SK-N-SH (cell line): ENCODE data around the gene SLC6A9. TPM values are rescaled to one million over a fixed set of nuclear protein-coding genes. Genes with fewer than 3 reads are reported as not detected.

Experiments used
- CTCF ChIA-PET: fragments of 300-600, 350-600 bp; formaldehyde crosslinking; extraction: SDS; loops from one replicate; lab custom pipeline; 2021; lab: Yijun Ruan, JAX
- POLR2A ChIA-PET: fragments of 350-600 bp; sonication (Branson Sonifier 250); formaldehyde crosslinking; extraction: SDS; loops from one replicate; lab custom pipeline; 2020; ENCODE audit warnings: antibody characterized with exemption, inconsistent platforms; lab: Yijun Ruan, JAX
- DNase-seq: peaks from one replicate; pipeline ENCODE4 v3.0.0; 2012
- H2AFZ ChIP-seq: fragments of 200-600 bp; sonication (generic); 2 replicates; pipeline ENCODE4 v1.8.1; 2016; ENCODE audit warnings: antibody characterized with exemption, mild to moderate bottlenecking, low read depth
- H3F3A ChIP-seq: fragments of 200-600 bp; sonication (generic); replicated peaks from 2 replicates; pipeline ENCODE3; 2016; ENCODE audit warnings: antibody characterized with exemption, mild to moderate bottlenecking; ENCODE audit not compliant: insufficient read depth
- H3K27ac ChIP-seq, 2 experiments: fragments of 200-500 bp in 1 of 2; fragments of 200-600 bp in 1 of 2; sonication (Bioruptor generic) in 1 of 2; sonication (generic), shearing (Covaris generic) in 1 of 2; 2 replicates each; pipeline versions ENCODE4 v1.5.1 to v1.6.1; 2014 to 2016; ENCODE audit warnings: low read depth in 2 of 2, inconsistent platforms in 1 of 2, low read length in 1 of 2, mild to moderate bottlenecking in 1 of 2, mixed read lengths in 1 of 2
- H3K27me3 ChIP-seq: fragments of 200-600 bp; sonication (generic), shearing (Covaris generic); 2 replicates; pipeline ENCODE4 v1.6.1; 2016; ENCODE audit warnings: mixed run types; ENCODE audit not compliant: insufficient read depth
- H3K36me3 ChIP-seq, 2 experiments: fragments of 200-500 bp in 1 of 2; fragments of 200-600 bp in 1 of 2; sonication (Bioruptor generic) in 1 of 2; sonication (generic) in 1 of 2; replicated peaks in 1 of 2; 2 replicates each; pipeline versions ENCODE3 to v1.5.1; 2014 to 2016; ENCODE audit warnings: low read length in 1 of 2, mild to moderate bottlenecking in 1 of 2; ENCODE audit not compliant: insufficient read depth in 2 of 2, control insufficient read depth in 1 of 2
- H3K4me1 ChIP-seq, 2 experiments: fragments of 200-500 bp in 1 of 2; fragments of 200-600 bp in 1 of 2; sonication (Bioruptor generic) in 1 of 2; sonication (generic), shearing (Covaris generic) in 1 of 2; 2 replicates each; pipeline versions ENCODE4 v1.5.1 to v1.6.1; 2014 to 2016; ENCODE audit warnings: low read depth in 1 of 2, low read length in 1 of 2, mixed run types in 1 of 2; ENCODE audit not compliant: insufficient read depth in 2 of 2, control insufficient read depth in 1 of 2
- H3K4me2 ChIP-seq: fragments of 200-600 bp; sonication (generic), shearing (Covaris generic); 2 replicates; pipeline ENCODE4 v1.6.1; 2017; ENCODE audit warnings: mixed run types
- H3K4me3 ChIP-seq, 2 experiments: fragments of 200-500 bp in 1 of 2; fragments of 200-600 bp in 1 of 2; sonication (Bioruptor generic) in 1 of 2; sonication (generic), shearing (Covaris generic) in 1 of 2; 2 replicates each; pipeline versions ENCODE4 v1.5.1 to v1.8.1; 2014 to 2016; ENCODE audit warnings: low read depth in 2 of 2, inconsistent platforms in 1 of 2, low read length in 1 of 2, mild to moderate bottlenecking in 1 of 2, mixed read lengths in 1 of 2, moderate library complexity in 1 of 2
- H3K79me2 ChIP-seq: fragments of 200-600 bp; sonication (generic); 2 replicates; pipeline ENCODE4 v1.8.1; 2017; ENCODE audit warnings: mild to moderate bottlenecking; ENCODE audit not compliant: insufficient read depth
- H3K9ac ChIP-seq: fragments of 200-600 bp; sonication (generic); 2 replicates; pipeline ENCODE4 v1.6.1; 2017; ENCODE audit warnings: mixed run types
- H3K9me2 ChIP-seq: fragments of 200-600 bp; sonication (generic); 2 replicates; pipeline ENCODE4 v1.6.1; 2017; ENCODE audit warnings: mixed run types
- H3K9me3 ChIP-seq: fragments of 200-600 bp; sonication (generic); 2 replicates; pipeline ENCODE4 v1.6.1; 2017; ENCODE audit warnings: mixed run types, mild to moderate bottlenecking, moderate library complexity
- H4K20me1 ChIP-seq: fragments of 200-600 bp; sonication (generic); 2 replicates; pipeline ENCODE4 v1.6.1; 2017; ENCODE audit warnings: mild to moderate bottlenecking, mixed run types; ENCODE audit not compliant: insufficient read depth
- CHD2 ChIP-seq: fragments of 150-350 bp; IDR thresholded peaks from 2 replicates; pipeline ENCODE4 v1.6.1; 2018; ENCODE audit warnings: low read length; ENCODE audit not compliant: partially characterized antibody
- ELF1 ChIP-seq: IDR thresholded peaks from 2 replicates; pipeline ENCODE4 v1.4.0; 2012
- EP300 ChIP-seq, 2 experiments: IDR thresholded peaks; 2 replicates each; pipeline versions ENCODE4 v1.4.0 to v1.6.1; 2012; ENCODE audit warnings: borderline replicate concordance in 1 of 2, low read depth in 1 of 2, low read length in 1 of 2
- FOXM1 ChIP-seq: IDR thresholded peaks from 2 replicates; pipeline ENCODE4 v1.4.0; 2012; ENCODE audit warnings: low read depth, mild to moderate bottlenecking
- GATA2 ChIP-seq: sonication (generic); formaldehyde crosslinking; IDR thresholded peaks from 2 replicates; pipeline ENCODE4 v1.5.0; 2020; ENCODE audit warnings: mild to moderate bottlenecking, missing genetic modification reagents
- MEF2A ChIP-seq: IDR thresholded peaks from 2 replicates; pipeline ENCODE4 v1.4.0; 2012; ENCODE audit warnings: low read depth, borderline replicate concordance
- MXI1 ChIP-seq: IDR thresholded peaks from 2 replicates; pipeline ENCODE4 v1.6.1; 2012; ENCODE audit warnings: mild to moderate bottlenecking, low read depth, low read length, improper control_type of control experiment
- NFIC ChIP-seq: IDR thresholded peaks from 2 replicates; pipeline ENCODE4 v1.4.0; 2012; ENCODE audit warnings: borderline replicate concordance
- POLR2AphosphoS5 ChIP-seq: IDR thresholded peaks from 2 replicates; pipeline ENCODE4 v1.6.1; 2012; ENCODE audit warnings: low read depth, low read length
- RAD21 ChIP-seq: IDR thresholded peaks from 2 replicates; pipeline ENCODE4 v1.6.1; 2012; ENCODE audit warnings: mild to moderate bottlenecking, low read length
- RCOR1 ChIP-seq: fragments of 150-350 bp; IDR thresholded peaks from 2 replicates; pipeline ENCODE4 v1.6.1; 2017; ENCODE audit warnings: antibody characterized with exemption, low read length
- RXRA ChIP-seq: IDR thresholded peaks from 2 replicates; pipeline ENCODE4 v1.4.0; 2012; ENCODE audit warnings: low read depth, mild to moderate bottlenecking, borderline replicate concordance
- SIN3A ChIP-seq: IDR thresholded peaks from 2 replicates; pipeline ENCODE4 v1.6.1; 2012; ENCODE audit warnings: low read depth, mild to moderate bottlenecking, low read length, moderate library complexity, borderline replicate concordance
- SMC3 ChIP-seq: IDR thresholded peaks from 2 replicates; pipeline ENCODE4 v1.6.1; 2012; ENCODE audit warnings: low read depth, low read length, improper control_type of control experiment
- TAF1 ChIP-seq: IDR thresholded peaks from 2 replicates; pipeline ENCODE4 v1.6.1; 2012; ENCODE audit warnings: low read depth, mild to moderate bottlenecking, low read length, moderate library complexity, borderline replicate concordance
- TEAD4 ChIP-seq: IDR thresholded peaks from 2 replicates; pipeline ENCODE4 v1.4.0; 2012; ENCODE audit warnings: mild to moderate bottlenecking, borderline replicate concordance; ENCODE audit not compliant: insufficient read depth
- USF1 ChIP-seq: IDR thresholded peaks from 2 replicates; pipeline ENCODE4 v1.4.0; 2012; ENCODE audit warnings: low read depth, borderline replicate concordance
- YY1 ChIP-seq: IDR thresholded peaks from 2 replicates; pipeline ENCODE4 v1.4.0; 2012; ENCODE audit warnings: low read depth, mild to moderate bottlenecking
- WGBS: methylation state at CpG from one replicate; pipeline ENCODE4 v1.1.6; 2017; ENCODE audit warnings: low lambda C conversion rate; 5-methylcytosine and 5-hydroxymethylcytosine counted together
- polyA plus RNA-seq, 3 experiments: library from polyadenylated mRNA; depleted of rRNA; stranded (reverse); fragments of >200 nt; gene quantifications; 2 replicates each; pipeline ENCODE4 v1.2.3, GENCODE V29; 2012
- TF ChIP-seq, protein P1 (sequence below): fragments of 200-600 bp; sonication (generic); IDR thresholded peaks from 2 replicates; pipeline ENCODE4 v1.6.1; 2017; ENCODE audit warnings: antibody characterized with exemption, mild to moderate bottlenecking, moderate library complexity
- TF ChIP-seq, protein P2 (sequence below): IDR thresholded peaks from 2 replicates; pipeline ENCODE4; 2012
- TF ChIP-seq, protein P3 (sequence below): fragments of 150-350 bp; IDR thresholded peaks from 2 replicates; pipeline ENCODE4 v1.6.1; 2016; ENCODE audit warnings: mild to moderate bottlenecking, low read depth, low read length

SLC6A9 gene
- polyA plus RNA-seq, 1 of the 3 experiments (the other 2 are of a cell fraction), result 3.9 TPM

- H3K36me3 ChIP-seq, result no peaks in the 10 kb centered on the region
- ChIA-PET POLR2A (no interaction called here), CTCF (interaction anchor here (0.9 to 8.9 kb wide), 6 partner anchors 10 to 280 kb away, joined by 3 to 153 read pairs (median 10); partner anchors contain the start of gene SLC6A9)
- no peak overlapping the region for H3K4me2 ChIP-seq
- H3K4me1 ChIP-seq, result peaks cover 0 to 9% of the 10 kb centered on the region in 2 experiments; a peak in 3 of 4 replicates
- 68% methylated on average over 7 of the region's 16 CpGs for WGBS
- no peak overlapping the region for H3K27ac ChIP-seq
- peaks cover 37% of the 10 kb centered on the region for H3F3A ChIP-seq
- H3K9ac ChIP-seq, result no peak overlapping the region
- no peaks in the 10 kb centered on the region for H4K20me1 ChIP-seq
- H3K4me3 ChIP-seq, result no peak overlapping the region
- no peak overlapping the region for H2AFZ ChIP-seq
- no peaks in the 10 kb centered on the region for H3K9me2 ChIP-seq
- DNase-seq, result no peak
- TF ChIP-seq, protein P1, sequence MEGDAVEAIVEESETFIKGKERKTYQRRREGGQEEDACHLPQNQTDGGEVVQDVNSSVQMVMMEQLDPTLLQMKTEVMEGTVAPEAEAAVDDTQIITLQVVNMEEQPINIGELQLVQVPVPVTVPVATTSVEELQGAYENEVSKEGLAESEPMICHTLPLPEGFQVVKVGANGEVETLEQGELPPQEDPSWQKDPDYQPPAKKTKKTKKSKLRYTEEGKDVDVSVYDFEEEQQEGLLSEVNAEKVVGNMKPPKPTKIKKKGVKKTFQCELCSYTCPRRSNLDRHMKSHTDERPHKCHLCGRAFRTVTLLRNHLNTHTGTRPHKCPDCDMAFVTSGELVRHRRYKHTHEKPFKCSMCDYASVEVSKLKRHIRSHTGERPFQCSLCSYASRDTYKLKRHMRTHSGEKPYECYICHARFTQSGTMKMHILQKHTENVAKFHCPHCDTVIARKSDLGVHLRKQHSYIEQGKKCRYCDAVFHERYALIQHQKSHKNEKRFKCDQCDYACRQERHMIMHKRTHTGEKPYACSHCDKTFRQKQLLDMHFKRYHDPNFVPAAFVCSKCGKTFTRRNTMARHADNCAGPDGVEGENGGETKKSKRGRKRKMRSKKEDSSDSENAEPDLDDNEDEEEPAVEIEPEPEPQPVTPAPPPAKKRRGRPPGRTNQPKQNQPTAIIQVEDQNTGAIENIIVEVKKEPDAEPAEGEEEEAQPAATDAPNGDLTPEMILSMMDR, result no peak
- no peak for TF ChIP-seq RCOR1
- no peak for TF ChIP-seq GATA2
- TF ChIP-seq TAF1, result no peak
- TF ChIP-seq ELF1, result no peak
- TF ChIP-seq MXI1, result no peak
- TF ChIP-seq SIN3A, result no peak
- TF ChIP-seq CHD2, result no peak
- no peak for TF ChIP-seq MEF2A
- no peak for TF ChIP-seq POLR2AphosphoS5
- no peak for TF ChIP-seq YY1
- no peaks in the 10 kb centered on the region for H3K9me3 ChIP-seq
- H3K79me2 ChIP-seq, result no peaks in the 10 kb centered on the region
- H3K27me3 ChIP-seq, result no peaks in the 10 kb centered on the region
These were observed 12.2 kb upstream of the SLC6A9 start for GRCh38 chr1:44043176-44044070.

GRCh38 chr1:44040846-44041245 is 9.6 kb upstream of the SLC6A9 start:
- H3K9me2 ChIP-seq, result no peaks in the 10 kb centered on the region
- TF ChIP-seq, protein P2, sequence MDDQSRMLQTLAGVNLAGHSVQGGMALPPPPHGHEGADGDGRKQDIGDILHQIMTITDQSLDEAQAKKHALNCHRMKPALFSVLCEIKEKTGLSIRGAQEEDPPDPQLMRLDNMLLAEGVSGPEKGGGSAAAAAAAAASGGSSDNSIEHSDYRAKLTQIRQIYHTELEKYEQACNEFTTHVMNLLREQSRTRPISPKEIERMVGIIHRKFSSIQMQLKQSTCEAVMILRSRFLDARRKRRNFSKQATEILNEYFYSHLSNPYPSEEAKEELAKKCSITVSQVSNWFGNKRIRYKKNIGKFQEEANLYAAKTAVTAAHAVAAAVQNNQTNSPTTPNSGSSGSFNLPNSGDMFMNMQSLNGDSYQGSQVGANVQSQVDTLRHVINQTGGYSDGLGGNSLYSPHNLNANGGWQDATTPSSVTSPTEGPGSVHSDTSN, result no peak
- TF ChIP-seq POLR2AphosphoS5 (no peak), FOXM1 (no peak), USF1 (no peak), RAD21 (no peak), TEAD4 (no peak), TAF1 (no peak), SMC3 (no peak), RXRA (no peak), EP300 (IDR thresholded peaks at IDR 0.05; ENCODE audit: borderline replicate concordance in 1 of 2, low read depth in 1 of 2, low read length in 1 of 2) (no peak), ELF1 (no peak), NFIC (no peak)
- TF ChIP-seq, protein P3, sequence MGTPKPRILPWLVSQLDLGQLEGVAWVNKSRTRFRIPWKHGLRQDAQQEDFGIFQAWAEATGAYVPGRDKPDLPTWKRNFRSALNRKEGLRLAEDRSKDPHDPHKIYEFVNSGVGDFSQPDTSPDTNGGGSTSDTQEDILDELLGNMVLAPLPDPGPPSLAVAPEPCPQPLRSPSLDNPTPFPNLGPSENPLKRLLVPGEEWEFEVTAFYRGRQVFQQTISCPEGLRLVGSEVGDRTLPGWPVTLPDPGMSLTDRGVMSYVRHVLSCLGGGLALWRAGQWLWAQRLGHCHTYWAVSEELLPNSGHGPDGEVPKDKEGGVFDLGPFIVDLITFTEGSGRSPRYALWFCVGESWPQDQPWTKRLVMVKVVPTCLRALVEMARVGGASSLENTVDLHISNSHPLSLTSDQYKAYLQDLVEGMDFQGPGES, result no peak
- no peak overlapping the region for H3K4me2 ChIP-seq
- CTCF ChIA-PET, result interaction anchor here (0.7 to 8.9 kb wide), 5 partner anchors 11 to 277 kb away, joined by 3 to 153 read pairs (median 4); partner anchors contain the start of gene DPH2
- no peak overlapping the region for H3K4me3 ChIP-seq
- H3K36me3 ChIP-seq, result no peaks in the 10 kb centered on the region
- H3F3A ChIP-seq, result peaks cover 16% of the 10 kb centered on the region
- H3K27ac ChIP-seq, result no peak overlapping the region
- 73% methylated on average over 4 of the region's 4 CpGs for WGBS
- no peaks in the 10 kb centered on the region for H3K9me3 ChIP-seq
- H3K79me2 ChIP-seq, result no peaks in the 10 kb centered on the region
- peaks cover 10 to 16% of the 10 kb centered on the region in 2 experiments; a peak in 2 of 4 replicates for H3K4me1 ChIP-seq
- H2AFZ ChIP-seq, result no peak overlapping the region
- no peak overlapping the region for H3K9ac ChIP-seq
- no peaks in the 10 kb centered on the region for H3K27me3 ChIP-seq
- no peaks in the 10 kb centered on the region for H4K20me1 ChIP-seq
- DNase-seq, result no peak
- POLR2A ChIA-PET, result no interaction called here
